Endometrium (tissue), 2 donors: ENCODE results near the gene IPPK.

ENCODE experiments used
- FAIRE-seq: peaks from 2 replicates; lab custom pipeline; 2012; peaks lifted over from hg19 to GRCh38; lab: Jason Lieb, UNC
- donor health status: control.
- donor health status: control.

Gene IPPK

DNA sequence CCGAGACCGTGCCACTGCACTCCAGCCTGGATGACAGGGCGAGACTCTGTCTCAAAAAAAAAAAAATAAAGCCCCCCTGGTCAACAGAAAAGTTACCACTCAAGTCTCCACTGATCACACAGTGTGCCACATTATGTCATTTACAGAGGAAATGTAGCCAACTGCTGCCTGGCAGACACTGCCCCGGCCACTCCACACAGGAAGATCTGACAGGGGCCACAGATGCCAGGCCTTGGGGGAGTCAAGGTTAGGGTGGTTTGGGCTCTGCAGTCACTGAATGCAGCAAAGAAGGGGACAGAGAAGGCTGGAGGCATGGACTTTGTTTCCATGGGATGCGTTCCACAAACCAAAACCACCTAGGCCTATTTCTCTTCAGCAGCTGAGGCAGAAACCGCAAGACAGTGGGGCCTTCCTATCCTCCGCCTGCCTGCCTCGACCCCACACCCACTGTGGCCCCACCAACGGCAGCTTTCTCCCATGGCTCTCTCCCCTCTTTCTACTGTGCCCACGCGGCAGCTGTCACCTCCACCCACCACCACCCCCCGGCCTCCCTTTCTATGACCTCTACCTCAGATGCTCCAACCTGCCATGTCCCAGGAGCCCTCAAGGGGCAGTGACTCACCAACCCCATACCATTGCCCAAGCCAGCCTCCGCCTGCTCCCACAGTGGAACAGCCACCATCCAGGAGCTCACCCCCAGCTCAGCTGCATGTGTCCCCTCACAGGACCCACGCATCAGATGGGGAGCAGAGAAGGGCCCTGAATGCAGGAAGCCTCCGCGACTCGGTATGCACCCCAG is 12.4 kb downstream of the IPPK start:
- FAIRE-seq: no peak

DNA sequence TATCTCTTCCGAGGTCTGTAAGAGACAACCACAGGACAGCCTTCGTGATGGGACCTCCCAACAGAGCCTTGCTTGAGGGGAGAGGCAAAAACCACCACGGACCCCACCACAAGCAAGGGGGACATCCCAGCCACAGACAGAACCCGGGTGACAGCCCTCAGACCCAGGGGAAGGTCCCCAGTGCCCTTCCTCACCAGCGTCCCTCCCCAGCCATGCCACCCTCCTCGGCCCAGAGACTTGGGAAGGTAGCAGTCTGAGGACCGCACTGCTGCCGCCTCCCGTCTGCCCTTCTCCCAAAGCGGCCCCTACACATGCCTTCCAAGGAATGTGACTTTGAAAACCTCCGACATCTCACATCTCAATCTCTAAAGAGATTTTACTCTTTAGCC is 13.4 kb downstream of the IPPK start:
- no peak for FAIRE-seq

DNA sequence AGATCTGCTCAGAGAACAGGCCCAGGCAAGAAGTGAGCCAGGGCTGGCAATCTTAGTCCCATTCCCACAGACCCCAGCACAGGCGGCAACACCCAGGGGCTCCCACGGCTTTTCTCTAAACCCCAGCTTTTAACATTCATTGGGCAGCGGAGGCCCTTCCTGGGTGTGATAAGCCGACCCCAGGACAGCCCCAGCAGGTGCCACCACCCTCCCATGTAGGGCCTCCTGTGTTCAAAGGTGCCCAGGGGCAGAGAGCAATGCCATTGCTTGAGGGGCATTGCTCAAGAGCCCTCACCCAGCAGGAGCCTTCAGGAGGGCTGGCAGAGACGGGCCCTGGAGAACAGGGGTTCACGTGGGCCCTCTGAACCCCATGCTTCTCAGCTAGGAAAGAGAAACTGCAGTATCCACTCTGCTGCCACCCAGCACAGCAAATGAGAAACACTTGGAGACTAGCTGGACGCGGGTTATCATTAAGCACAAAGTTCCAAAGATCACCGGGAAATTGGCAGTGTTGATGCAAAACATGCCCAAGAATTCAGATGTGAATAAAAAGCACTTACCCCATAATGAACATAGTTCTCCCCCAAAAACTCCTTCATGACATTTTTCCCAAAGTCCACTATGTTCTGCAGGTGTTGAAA is 13.9 kb downstream of the IPPK start:
- FAIRE-seq: no peak

DNA sequence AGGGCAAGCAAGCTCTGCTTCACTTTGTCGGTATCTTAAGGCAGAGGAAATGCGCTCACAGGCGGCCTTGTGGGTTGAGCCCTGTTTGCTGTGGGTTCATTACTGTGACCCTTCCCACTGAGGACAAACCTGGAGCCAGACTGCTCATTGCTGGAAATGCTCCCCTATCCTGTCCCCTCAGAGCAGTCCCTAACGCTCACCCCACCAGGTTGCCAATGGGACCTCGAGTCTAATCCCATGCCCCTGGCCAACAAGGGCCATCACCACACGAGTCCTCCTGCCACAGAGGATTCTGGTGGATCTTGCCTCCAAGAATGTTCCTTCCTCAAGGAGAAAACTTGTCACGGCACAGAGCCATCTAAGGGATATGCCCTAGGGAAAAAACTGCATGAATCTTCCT is 14.6 kb downstream of the IPPK start:
- no peak for FAIRE-seq

DNA sequence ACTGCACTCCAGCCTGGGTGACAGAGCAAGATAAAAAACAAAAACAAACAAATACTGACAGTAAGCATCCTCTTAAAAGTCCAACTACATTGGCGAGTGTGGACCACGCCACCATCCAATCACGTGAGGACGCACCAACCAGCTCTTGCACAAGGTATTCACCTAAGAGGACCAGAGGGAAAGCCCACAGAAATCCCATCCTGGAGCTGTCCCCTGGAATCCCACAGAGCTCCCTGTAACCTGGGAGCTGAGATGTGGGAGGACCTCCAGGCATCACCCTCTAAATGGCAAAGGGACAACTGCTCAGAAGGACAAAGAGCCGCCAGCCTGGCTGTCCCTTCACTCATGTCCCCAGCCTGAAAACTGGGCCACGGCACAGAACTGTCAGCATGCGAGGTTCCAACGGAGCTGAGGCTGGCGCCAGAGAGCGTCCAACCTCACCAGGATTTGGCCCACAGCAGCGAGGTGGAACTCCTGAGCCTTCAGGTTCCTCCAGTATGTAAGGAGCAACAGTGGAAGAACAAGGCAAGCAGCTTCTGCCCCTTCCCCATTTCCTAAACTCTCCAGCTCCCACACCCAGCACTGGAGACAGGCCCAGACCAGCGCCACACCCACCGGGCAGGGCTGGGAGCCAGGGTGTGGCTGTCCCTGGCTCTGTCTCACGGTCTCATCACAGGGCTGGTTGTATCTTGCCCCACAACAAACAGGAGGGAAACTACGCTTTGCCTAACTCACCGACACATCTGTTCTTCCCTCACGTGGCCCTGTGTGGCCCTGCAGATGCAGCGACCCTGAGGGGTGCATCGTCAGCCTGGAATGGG is 15.2 kb downstream of the IPPK start:
- no peak for FAIRE-seq

DNA sequence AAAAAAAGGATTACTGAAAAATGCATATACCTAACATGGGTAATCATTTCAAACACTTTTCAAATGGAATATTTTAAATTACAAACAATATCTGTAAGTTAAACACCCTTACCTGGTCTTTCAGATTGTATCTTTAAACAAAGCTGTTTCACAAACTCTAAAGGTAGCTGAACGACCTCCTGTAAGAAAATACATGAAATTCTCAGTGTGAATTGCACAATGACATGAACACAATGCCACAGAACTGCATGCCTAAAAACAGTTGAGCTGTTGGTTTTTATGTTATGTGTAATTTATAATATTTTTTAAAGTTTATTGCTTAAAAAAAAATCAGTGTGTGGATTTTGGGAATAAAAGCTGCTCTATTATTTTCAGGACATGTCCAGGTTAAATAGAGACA is 17.5 kb downstream of the IPPK start:
- FAIRE-seq: no peak

DNA sequence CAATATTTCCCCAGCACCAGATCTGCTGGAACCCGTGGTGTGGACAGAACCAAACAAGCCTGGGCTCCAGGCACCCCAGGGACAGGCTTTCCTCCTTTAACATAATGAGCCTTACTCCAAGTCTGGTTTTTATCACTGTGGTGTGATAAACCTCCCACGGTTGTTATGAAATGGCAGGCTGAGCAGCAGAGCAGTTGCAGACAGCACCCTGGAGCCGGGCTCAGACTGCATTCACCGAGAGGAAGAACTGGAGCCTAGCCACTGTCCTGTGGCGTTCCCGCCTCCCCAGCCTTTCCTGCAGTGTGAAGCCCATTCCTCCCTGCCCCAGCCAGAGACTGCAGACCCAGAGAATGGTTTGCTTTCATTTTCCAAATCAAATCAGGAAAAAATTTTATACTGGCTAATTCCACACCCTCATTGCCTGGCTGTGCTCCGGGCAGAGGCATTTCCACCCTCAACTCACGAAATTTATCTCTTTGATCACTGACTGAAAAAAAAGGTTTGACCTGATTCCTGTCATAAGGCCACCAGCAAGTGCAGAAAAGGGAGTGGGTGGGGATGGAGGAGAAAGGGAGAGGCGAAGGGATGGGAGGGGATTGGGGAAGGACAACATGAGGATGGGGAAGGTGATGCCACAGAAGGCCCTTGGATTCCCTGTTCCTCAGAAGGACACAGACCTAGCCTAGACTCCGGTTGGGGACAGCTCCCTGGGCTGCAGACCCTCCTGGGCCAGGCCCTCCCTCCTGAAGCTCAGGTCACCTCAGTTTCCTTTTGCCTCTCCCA is 18.9 kb downstream of the IPPK start:
- peak; percentile 91 for FAIRE-seq

DNA sequence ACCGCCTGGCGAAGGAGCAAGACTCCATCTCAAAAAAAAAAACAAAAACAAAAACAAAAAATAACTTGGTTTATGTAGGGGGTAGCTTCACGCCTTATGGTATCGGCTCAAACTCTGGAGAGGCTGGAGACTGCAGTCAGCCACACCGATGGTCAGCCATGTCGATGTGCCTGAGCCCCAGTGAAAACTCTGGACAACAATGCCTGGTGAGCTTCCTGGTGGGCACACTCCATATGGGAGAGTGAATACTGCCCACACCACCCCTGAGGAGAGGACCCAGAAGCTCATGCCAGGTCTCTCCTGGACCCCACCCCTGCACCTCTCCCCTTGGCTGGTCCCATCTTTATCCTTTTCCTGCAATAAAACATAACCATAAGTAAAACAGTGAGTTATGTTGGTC is 19.6 kb downstream of the IPPK start:
- FAIRE-seq: no peak

DNA sequence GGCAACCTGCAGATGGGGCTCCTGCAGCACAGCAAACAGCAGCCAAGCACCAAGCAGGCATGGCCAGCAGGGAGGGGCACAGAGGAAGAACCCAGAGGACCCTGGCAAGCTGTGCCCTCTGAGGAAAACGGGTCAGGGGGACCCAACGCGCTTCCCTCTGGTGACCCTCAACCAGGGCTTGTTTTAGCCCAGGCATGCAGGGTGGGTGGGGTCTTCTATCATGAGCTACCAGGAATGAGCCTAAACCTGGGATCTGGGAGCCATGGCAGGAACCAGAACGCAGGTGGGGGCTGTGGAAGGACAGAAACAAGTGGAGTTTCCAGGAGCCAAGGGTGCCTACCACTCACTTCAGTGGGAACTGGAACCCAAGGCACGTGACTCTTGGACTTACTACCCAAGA is 20.9 kb downstream of the IPPK start:
- FAIRE-seq: no peak

DNA sequence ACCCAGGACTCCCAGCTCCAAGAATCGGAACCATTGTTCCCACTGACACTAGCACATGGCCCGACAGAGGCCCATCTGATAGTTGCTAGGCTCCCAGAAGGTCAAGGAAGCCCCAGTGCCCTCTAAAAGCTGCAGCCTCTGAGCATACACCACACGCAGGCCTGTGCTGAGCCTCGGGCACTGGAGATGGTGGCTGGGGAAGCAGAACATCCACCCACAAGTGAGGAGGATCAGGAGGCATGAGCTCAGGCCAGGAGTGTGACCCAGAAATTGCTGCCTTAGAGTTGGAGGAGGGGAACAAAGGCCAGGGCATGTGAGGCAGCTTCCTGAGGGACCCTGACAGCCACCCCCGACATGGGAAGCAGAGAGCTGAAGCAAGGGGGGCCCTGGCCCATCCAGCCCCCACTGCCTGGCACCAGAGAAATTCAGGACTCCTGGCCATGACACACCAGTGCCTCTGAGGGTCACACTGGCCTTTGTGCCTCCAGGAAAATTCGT is 21.4 kb downstream of the IPPK start:
- FAIRE-seq: no peak

DNA sequence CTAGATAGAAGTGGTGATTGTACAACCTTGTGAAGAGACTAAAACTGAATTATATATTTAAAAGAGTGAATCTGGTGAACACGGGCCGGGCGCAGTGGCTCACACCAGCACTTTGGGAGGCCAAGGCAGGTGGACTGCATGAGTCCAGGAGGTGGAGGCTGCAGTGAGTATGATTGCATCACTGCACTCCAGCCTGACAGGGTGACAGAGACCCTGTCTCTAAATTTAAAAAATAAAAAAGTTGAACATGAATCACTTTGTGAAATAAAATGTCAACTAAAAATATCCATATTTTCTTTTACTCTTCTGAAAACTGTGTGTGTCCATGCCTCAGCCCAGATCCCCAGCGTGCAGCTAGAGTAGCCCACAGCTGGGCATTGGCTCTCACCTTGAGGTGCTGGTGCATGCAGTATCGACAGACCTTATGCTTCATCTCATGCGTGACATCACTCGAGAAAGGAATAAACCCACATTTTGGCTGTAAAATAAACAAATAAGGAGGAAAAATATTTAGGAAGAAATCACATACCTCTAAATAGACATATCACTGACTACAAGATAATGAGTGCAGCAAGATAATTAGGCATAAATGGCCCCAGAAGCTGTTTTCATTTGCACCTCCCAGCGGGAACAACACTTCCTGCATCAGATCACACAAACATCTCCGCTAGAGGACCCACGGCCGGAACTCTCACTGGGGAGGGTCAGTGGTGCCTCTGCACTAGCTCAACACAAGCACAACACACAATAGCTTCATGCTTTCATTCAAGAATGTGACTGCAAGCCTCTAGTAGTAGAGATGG is 22.1 kb downstream of the IPPK start:
- FAIRE-seq: no peak

DNA sequence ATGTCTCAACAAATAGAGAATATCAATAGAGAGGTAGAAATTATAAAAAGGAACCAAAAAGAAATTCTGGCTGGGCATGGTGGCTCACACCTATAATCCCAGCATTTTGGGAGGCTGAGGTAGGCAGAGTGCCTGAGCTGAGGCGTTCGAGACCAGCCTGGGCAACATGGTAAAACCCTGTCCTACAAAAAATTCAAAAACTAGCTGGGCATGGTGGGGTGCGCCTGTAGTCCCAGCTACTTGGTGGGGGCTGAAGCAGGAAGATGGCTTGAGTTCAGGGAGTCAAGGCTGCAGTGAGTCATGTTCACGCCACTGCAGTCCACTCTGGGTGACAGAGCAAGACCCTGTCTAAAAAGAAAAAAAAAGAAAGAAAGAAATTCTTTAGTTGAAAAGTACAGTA is 24.9 kb downstream of the IPPK start:
- FAIRE-seq: no peak

DNA sequence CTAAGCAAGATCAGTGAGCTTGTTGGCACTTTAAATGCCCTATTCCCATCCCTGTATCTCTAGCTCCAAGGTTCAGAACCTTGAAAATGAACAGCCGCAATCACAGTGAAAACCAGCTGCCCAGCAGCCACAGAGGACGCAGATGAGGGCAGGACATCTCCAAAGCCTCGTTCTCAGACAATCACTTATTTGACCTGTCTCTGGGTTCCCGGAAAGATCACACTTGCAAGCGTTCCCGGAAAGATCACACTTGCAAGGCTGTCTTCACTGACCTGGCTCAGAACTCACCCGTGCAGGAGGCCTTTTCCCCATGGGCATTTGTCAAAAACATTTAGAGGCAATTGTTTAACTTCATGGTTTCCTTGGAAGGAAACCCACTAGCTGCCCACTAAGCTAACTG is 25.7 kb downstream of the IPPK start:
- no peak for FAIRE-seq

DNA sequence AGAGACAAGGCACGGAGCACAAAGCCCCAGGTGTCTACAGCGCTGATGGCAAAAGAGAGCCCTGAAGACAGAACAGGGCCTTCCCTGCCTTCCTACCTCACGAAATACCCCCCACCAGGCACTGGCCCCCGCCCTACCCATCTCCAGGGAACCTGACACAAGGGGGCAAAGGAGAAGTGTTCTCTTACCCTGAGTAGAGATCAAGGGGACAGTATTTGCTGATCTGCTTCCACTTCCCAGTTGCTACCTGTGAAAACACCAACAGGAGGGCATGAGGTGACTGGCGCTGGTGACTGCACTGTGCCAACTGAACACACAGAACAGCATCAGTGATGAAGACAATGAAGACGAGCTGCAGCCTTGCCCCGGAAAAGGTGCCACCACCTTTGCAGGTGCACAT is 27.4 kb downstream of the IPPK start:
- FAIRE-seq: no peak

DNA sequence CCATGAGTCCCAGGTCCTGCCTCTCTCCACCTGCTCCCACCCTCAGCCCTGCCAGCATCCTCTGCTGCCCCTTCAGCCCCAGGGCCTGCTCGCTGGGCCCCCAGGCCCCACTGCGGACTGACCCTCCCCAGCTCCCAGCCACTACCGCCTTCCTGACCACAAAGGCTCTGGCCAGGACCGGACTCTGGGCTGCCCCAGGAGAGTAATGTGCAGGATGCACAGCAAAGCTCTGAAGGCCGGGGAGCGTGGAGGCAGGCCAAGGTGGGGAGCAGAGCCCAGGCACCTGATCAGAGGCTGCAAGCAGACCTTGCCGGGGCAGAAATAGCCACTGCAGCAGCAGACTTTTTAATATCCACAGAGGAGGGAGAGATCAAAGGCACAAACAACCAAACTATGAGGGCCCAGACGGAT is 27.9 kb downstream of the IPPK start:
- FAIRE-seq: no peak

DNA sequence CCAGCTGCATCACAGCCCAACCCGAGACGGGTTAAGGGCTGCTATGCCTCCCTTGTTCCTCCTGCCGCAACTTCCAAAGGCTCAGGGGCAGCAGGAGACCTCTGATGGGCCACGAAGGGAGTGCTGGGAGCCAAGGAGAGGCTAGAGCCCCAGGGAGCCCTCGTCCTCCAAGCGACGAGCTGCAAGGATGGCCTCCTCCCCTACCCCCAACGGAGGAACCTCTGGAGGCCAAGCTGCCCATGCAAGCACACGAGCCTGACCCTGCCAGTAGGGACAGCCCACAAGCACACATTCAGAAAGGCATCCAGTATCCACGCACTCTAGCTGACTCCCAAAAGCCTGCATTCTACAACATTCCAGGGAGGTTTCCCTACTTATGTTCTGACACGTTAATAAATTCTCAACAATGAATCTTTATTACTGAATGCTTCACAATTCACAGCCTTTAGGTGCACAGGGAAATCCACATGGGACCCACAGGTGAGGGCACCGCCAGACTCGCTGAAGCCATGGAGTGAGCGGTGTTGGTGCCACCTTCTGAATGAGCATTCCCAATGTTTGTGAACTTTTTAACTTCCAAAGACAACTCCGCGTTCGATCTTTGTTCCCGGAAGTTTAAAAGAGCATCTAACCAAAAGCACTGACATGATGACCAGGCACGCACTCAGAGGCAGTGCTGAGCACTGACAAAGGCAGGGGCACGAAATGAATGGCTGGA is 28.7 kb downstream of the IPPK start:
- no peak for FAIRE-seq

DNA sequence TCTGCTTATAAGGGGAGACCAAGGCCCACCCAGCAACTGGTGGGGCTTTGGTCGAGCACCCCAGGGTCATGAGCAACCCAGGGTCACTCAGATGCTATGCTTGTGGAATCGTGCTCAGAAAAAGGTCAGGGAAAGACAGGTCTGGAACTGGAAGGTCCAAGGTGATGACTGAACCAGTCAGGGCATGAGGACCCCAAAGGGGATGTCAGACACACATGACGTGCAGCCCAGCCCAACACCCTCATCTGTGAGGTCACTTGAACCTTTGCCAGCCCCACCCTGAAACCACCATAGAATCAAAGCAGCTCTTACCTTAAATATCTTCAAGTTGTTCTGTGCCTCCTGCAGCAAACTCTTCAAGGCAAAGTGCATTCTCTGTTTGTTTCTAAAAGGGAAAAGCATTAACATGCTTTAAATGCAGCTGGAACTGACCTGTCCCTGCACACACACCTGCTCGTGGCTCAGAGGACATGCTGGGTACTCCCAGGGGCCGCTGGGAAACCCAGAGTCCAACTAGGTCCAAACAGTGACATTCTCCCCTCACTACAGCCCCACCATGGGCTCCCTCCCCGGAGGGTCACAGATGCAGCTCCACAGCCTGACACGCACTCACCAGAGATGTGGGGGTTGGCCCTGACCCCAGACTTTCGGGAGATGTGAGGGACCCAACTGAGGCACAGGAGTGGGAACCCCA is 29.4 kb downstream of the IPPK start:
- no peak for FAIRE-seq

DNA sequence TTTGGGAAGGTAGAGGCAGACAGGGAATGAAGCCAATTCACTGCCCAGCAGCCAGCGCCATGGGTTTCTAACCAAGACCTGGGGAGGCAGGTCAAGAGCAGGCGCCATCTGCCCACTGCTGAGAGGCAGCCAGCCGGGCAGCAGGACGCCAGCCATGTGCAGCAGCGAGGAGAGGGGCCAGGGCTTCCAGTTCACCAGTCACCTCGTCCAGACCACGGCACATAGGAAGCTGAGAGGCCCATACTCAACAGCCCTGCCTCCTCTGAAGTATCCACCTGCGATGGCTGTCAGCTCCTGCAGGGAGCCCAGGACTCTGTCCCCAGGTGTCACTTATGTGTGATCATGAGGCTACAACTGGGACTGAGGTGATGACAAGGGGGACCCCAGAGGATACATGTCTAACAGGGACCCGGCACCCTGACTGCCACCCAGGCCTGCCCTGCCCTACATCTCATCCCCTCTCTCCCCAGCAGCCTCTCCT is 30.1 kb downstream of the IPPK start:
- no peak for FAIRE-seq

DNA sequence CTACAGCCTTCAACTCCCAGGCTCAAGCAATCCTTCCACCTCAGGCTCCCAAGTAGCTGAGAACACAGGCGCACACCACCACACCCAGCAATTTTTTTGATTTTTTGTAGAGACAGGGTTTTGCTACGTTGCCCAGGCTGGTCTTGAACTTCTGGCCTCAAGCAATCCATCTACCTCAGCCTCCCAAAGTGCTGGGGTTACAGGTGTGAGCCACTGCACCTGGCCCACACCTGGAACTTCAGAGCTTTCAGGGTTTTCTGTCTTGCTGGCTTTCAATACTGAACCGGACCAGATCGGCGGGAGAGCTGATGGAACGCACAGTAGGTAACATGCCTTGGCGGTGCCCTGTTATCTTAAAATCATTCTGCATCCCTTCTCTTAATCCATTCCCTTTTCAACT is 30.8 kb downstream of the IPPK start:
- no peak for FAIRE-seq

DNA sequence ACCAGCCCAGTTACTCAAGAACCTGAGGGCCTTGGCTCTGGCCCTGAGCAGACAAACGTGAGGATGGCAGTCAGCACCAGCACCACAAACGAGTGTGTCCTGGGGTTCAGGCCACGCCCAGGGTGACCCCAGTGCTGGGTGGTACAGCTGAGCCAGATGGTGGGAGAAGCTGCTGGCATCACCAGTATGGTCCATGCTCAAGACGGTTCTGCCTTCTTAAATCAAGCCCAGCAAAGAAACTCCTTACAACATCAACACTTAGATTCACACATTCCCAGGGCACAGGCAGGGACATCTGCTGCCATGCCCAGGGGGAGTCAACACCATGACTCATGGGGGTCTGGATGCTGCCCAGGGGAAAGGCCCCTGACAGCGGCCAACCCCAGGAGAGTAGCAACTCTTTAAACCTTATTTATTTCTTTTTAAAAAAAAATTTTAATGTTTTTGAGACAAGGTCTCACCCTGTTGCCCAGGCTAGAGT is 31.3 kb downstream of the IPPK start:
- FAIRE-seq: no peak
